GM12801 (cell line): ENCODE measurements around the gene EXOC4.

ENCODE experiments used
- CTCF ChIP-seq: IDR thresholded peaks from one replicate; pipeline ENCODE4 v1.5.1; 2011; ENCODE audit warnings: control low read depth; ENCODE audit not compliant: insufficient read length; ENCODE audit errors: extremely low read depth

The EXOC4 gene

GRCh38 chr7:133511252-133511651 lies 258.4 kb downstream of the EXOC4 start:
- no peak for TF ChIP-seq CTCF

- no peak for TF ChIP-seq CTCF
Measured at GRCh38 chr7:133511708-133512107, 258.8 kb downstream of the EXOC4 start.

DNA sequence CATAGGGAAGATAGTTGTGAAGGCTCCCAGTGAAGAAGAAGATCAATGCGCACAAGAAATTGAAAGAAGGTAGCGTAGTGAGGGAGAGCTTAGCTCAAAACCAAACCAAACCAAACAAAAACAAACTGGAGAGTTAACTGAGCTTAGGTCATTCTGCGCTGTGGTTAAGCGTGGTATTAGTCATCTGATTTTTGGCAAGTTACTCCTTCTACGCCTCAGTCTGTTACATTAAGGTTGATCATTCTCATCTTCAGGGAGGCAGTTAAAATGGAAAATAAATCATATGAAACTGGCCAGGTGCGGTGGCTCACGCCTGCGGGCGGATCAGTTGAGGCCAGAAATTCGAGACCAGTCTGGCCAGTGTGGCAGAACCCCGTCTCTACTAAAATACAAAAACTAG lies 259.7 kb downstream of the EXOC4 start:
- TF ChIP-seq CTCF: no peak

DNA sequence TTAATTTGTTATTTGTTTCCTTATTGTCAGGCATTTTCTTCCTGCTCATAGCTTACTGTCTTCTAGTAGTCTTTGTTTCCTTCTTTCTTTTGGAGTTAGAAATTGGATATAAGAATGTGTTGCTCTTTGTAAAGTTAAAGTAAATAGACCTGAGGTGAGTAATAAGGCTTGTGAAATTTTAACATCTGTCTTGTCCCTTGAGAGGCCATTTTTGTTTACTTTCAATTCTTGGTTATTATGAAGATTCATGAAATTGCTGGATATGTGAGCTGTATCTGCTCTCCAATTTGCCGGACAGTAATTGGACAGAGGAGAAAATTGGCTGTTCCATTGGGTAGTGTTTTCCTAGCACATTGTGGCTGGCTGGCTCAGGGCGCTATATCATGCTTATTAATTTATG lies 260.7 kb downstream of the EXOC4 start:
- TF ChIP-seq CTCF: no peak

DNA sequence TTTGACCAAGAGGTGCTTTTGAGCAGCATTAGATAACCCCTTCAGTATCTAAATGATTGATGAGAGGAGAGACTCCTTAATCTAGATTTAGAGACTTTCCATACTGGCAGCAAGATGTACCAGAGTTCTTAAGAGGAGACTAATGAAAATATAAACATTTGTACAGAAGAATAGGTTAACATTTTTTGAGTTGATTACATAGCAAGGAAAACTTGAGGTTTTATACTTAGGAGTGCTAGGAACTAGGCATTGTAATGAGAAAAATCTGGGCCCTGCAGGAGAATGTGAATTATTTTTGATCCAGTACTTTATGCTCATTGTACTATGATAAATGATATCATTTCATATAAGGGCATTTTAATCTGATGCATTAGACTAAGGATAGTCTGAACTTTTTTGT lies 261.7 kb downstream of the EXOC4 start:
- no peak for TF ChIP-seq CTCF

- no peak for TF ChIP-seq CTCF
Measured at GRCh38 chr7:133517766-133518165, 264.9 kb downstream of the EXOC4 start.

- TF ChIP-seq CTCF: no peak
Measured at GRCh38 chr7:133518718-133519117, 265.8 kb downstream of the EXOC4 start.

DNA sequence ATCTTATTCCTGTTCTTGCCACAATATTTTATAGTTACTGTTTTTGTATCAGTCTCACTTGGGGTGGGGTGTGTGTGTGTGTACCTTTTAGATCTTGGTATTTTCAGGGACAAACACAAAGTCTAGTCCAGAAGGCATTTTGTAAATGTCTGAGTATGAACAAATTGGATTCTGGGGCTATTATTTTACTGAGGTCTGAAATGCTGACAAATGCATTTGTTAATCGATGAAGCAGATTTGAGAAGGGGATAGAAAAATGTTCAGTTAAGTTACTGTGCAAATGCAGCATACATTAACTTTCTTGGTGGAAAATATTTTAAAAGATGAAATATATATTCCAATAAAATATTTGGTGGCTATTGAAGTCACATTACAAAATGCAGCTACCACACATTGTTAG lies 267.4 kb downstream of the EXOC4 start:
- TF ChIP-seq CTCF: no peak
